ENCODE results near the gene LRP3. TPM values are rescaled to one million over a fixed set of nuclear protein-coding genes. Genes with fewer than 3 reads are reported as not detected.
A peak's percentile ranks its signal among the peaks of the same experiment; 100 is the strongest.

The LRP3 gene
- polyA plus RNA-seq, 3 donors: 1.4 to 11.9 (median 4.1) TPM

DNA sequence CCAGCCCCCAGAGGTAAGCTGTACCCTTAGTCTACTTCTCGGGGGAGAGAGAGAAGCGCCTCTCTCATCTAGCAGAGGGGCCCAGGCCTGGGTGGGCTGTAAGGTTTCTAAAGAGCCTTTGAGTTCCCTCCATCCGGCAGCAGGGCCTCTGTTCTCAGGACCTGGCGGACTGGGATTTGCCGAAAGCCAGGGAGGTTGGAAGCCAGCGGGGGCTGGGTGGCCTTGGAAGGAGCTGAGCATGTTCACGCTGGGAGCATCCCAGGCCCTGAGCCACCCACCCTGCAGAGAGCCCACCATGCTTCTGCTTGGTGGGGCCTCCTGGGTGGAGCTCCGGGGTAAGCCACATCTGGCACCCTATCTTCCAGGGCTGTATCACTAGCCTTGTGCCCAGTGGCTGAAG lies 23.8 kb downstream of the LRP3 start:
- intact Hi-C loops (cut with micrococcal nuclease): no loop called here

DNA sequence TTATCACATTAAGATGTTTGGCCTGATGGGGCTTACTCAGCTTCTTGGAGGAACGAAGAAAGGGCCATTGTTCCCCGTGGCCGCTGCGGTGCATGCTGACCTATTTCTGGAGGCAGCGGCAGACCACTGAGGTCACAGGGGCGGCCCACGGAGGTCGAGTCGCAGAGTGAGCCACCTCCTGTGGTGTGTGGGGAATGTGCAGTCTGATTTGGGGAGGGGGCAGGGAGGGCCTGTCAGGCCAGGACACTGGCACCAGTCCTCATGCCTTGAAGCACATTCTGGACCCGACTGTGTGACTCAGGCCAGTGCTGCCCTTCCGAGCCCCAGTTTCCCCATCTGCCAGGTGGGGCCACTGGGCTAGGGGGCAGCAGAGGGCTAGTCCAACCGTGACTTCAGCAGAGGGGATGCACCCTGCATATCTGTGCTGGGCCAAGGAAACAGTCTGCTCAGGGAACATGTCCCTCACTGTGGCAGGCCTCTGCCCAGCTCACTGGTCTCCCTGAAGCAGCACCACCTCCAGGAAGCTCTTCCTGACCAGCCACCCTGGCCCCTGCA lies 25.2 kb downstream of the LRP3 start:
- WGBS (ENCODE audit: insufficient coverage): 79% methylated on average over 7 of the region's 12 CpGs
- H4K20me1 ChIP-seq (ENCODE audit: insufficient read depth, low read length): no peaks in the 10 kb centered on the region
- H3K27ac ChIP-seq (ENCODE audit: low read depth in 1 of 2, low read length in 2 of 2): no peak overlapping the region
- Mint-ChIP-seq H3K9me3 (peaks cover 0 to 3% (median 0%) of the 10 kb centered on the region in 7 donors), H3K4me3 (no peak overlapping the region), H3K27me3 (ENCODE audit: low read depth in 3 of 3) (peaks cover 13 to 29% (median 23%) of the 10 kb centered on the region in 3 donors), H3K27ac (no peak overlapping the region), H3K36me3 (no peaks in the 10 kb centered on the region), H3K4me1 (no peaks in the 10 kb centered on the region)
- no peak overlapping the region for H3K4me3 ChIP-seq (replicated peaks in 1 of 3; ENCODE audit: low read depth in 2 of 3, low read length in 3 of 3)
- H3K9ac ChIP-seq (ENCODE audit: insufficient read depth, low read length, poor library complexity, severe bottlenecking): no peak overlapping the region
- no peaks in the 10 kb centered on the region for H3K4me1 ChIP-seq (ENCODE audit: control insufficient read depth in 1 of 2, insufficient read depth in 2 of 2, low read length in 2 of 2)
- H3K36me3 ChIP-seq (replicated peaks in 1 of 2; ENCODE audit: control insufficient read depth in 1 of 2, insufficient read depth in 2 of 2, low read length in 2 of 2): no peaks in the 10 kb centered on the region
- H2AFZ ChIP-seq (ENCODE audit: insufficient read depth, low read depth, low read length, poor library complexity, severe bottlenecking): no peak overlapping the region
- no peaks in the 10 kb centered on the region for H3K79me2 ChIP-seq (ENCODE audit: insufficient read depth, low read length)
- TF ChIP-seq CTCF (IDR thresholded peaks at IDR 0.05): no peak
- intact Hi-C loops (cut with micrococcal nuclease): no loop called here
- DNase-seq: peak in 1 of 3 donors; percentile 14
- peaks cover 0 to 10% of the 10 kb centered on the region in 2 donors for H3K27me3 ChIP-seq (ENCODE audit: control insufficient read depth in 2 of 2, insufficient read depth in 2 of 2, low read length in 2 of 2)
- no peaks in the 10 kb centered on the region for H3K9me3 ChIP-seq (replicated peaks in 1 of 2; ENCODE audit: control insufficient read depth in 1 of 2, insufficient read depth in 1 of 2, low read length in 2 of 2)
- no peak overlapping the region for H3K4me2 ChIP-seq (replicated peaks; ENCODE audit: extremely low read depth, low read length, poor library complexity, severe bottlenecking)

More for the DNA sequence above, 23.8 kb downstream of the LRP3 start:
- TF ChIP-seq CTCF (IDR thresholded peaks at IDR 0.05): no peak
- Histone ChIP-seq H3K9me3 (replicated peaks in 1 of 2; ENCODE audit: control insufficient read depth in 1 of 2, insufficient read depth in 1 of 2, low read length in 2 of 2) (no peaks in the 10 kb centered on the region), H3K27ac (ENCODE audit: low read depth in 1 of 2, low read length in 2 of 2) (no peak overlapping the region), H3K27me3 (ENCODE audit: control insufficient read depth in 2 of 2, insufficient read depth in 2 of 2, low read length in 2 of 2) (no peaks in the 10 kb centered on the region), H3K4me3 (replicated peaks in 1 of 3; ENCODE audit: low read depth in 2 of 3, low read length in 3 of 3) (no peak overlapping the region), H3K36me3 (replicated peaks in 1 of 2; ENCODE audit: control insufficient read depth in 1 of 2, insufficient read depth in 2 of 2, low read length in 2 of 2) (no peaks in the 10 kb centered on the region), H3K9ac (ENCODE audit: insufficient read depth, low read length, poor library complexity, severe bottlenecking) (no peak overlapping the region), H3K4me2 (replicated peaks; ENCODE audit: extremely low read depth, low read length, poor library complexity, severe bottlenecking) (no peak overlapping the region), H4K20me1 (ENCODE audit: insufficient read depth, low read length) (no peaks in the 10 kb centered on the region), H3K4me1 (ENCODE audit: control insufficient read depth in 1 of 2, insufficient read depth in 2 of 2, low read length in 2 of 2) (no peaks in the 10 kb centered on the region), H2AFZ (ENCODE audit: insufficient read depth, low read depth, low read length, poor library complexity, severe bottlenecking) (no peak overlapping the region), H3K79me2 (ENCODE audit: insufficient read depth, low read length) (no peaks in the 10 kb centered on the region)
- Mint-ChIP-seq H3K4me3 (no peak overlapping the region), H3K27me3 (ENCODE audit: low read depth in 3 of 3) (peaks cover 7 to 16% (median 9%) of the 10 kb centered on the region in 3 donors), H3K36me3 (no peaks in the 10 kb centered on the region), H3K4me1 (no peaks in the 10 kb centered on the region), H3K27ac (no peak overlapping the region), H3K9me3 (no peaks in the 10 kb centered on the region)
- DNase-seq: no peak
- WGBS (ENCODE audit: insufficient coverage): 99% methylated on average over 7 of the region's 8 CpGs

Measured in CD14-positive monocyte (primary cell).